Smooth muscle cell (in vitro differentiated cells): ENCODE results near the gene TNRC18. TPM values are rescaled to one million over a fixed set of nuclear protein-coding genes. Genes with fewer than 3 reads are reported as not detected.

Experiments
- DNase-seq: peaks from one replicate; lab custom pipeline; 2025; ENCODE audit not compliant: unreplicated experiment; lab: John Stamatoyannopoulos, UW
- H2AFZ ChIP-seq: fragments of 200-600 bp; sonication (generic); 2 replicates; pipeline ENCODE4 v1.6.0; 2016; ENCODE audit warnings: antibody characterized with exemption, low read depth, mild to moderate bottlenecking
- H3F3A ChIP-seq: fragments of 200-600 bp; sonication (generic); 2 replicates; pipeline ENCODE4 v1.6.0; 2017; ENCODE audit warnings: antibody characterized with exemption, low read depth
- H3K27ac ChIP-seq: fragments of 200-600 bp; sonication (generic); 2 replicates; pipeline ENCODE4 v1.5.1; 2016; ENCODE audit warnings: low read depth, mild to moderate bottlenecking
- H3K27me3 ChIP-seq: fragments of 200-600 bp; sonication (generic); 2 replicates; pipeline ENCODE4 v1.6.1; 2016; ENCODE audit warnings: low read depth, mild to moderate bottlenecking
- H3K36me3 ChIP-seq: fragments of 200-600 bp; sonication (generic); 2 replicates; pipeline ENCODE4 v1.5.1; 2016; ENCODE audit warnings: low read depth
- H3K4me1 ChIP-seq: fragments of 200-600 bp; sonication (generic); 2 replicates; pipeline ENCODE4 v1.5.1; 2016; ENCODE audit warnings: low read depth
- H3K4me2 ChIP-seq: fragments of 200-600 bp; sonication (generic); 2 replicates; pipeline ENCODE4 v1.6.0; 2016; ENCODE audit warnings: mild to moderate bottlenecking
- H3K4me3 ChIP-seq: fragments of 200-600 bp; sonication (generic); 2 replicates; pipeline ENCODE4 v1.5.1; 2016; ENCODE audit warnings: mild to moderate bottlenecking
- H3K79me2 ChIP-seq: fragments of 200-600 bp; sonication (generic); 2 replicates; pipeline ENCODE4 v1.6.0; 2016; ENCODE audit warnings: low read depth, mild to moderate bottlenecking
- H3K9ac ChIP-seq: fragments of 200-600 bp; sonication (generic); 2 replicates; pipeline ENCODE4 v1.6.0; 2016; ENCODE audit warnings: low read depth
- H3K9me3 ChIP-seq: fragments of 200-600 bp; sonication (generic); replicated peaks from 2 replicates; pipeline ENCODE4 v1.5.1; 2016; ENCODE audit warnings: low read depth
- H4K20me1 ChIP-seq: fragments of 200-600 bp; sonication (generic); 2 replicates; pipeline ENCODE4 v1.6.0; 2016; ENCODE audit warnings: low read depth
- CTCF ChIP-seq: fragments of 200-600 bp; sonication (generic); IDR thresholded peaks from 2 replicates; pipeline ENCODE4 v1.5.1; 2017; ENCODE audit warnings: borderline replicate concordance, mild to moderate bottlenecking, antibody characterized with exemption; ENCODE audit not compliant: insufficient read depth, poor library complexity, severe bottlenecking
- WGBS: methylation state at CpG from one replicate; pipeline ENCODE4 v1.1.7; 2016; ENCODE audit warnings: low lambda C conversion rate; 5-methylcytosine and 5-hydroxymethylcytosine counted together
- polyA plus RNA-seq: library from polyadenylated mRNA; unstranded; fragments of >200 nt; fragmentation: Nextera tagmentation; extraction: Ambion mirVana; gene quantifications from 2 replicates; pipeline ENCODE4 v1.2.1, GENCODE V29; 2016
- total RNA-seq: library from RNA; depleted of rRNA; stranded (reverse); fragments of >200 nt; gene quantifications from 2 replicates; pipeline ENCODE4 v1.2.3, GENCODE V29; 2014

TNRC18 gene
- total and polyA plus RNA-seq, 2 experiments from 2014 or later, result 6.4 to 40.3 TPM

- TF ChIP-seq CTCF, result no peak
- Histone ChIP-seq H3K4me1 (peaks cover 5% of the 10 kb centered on the region), H3F3A (no peaks in the 10 kb centered on the region), H3K9ac (no peak overlapping the region), H3K4me3 (no peak overlapping the region), H4K20me1 (peaks cover 14% of the 10 kb centered on the region), H3K79me2 (no peaks in the 10 kb centered on the region), H2AFZ (no peak overlapping the region), H3K27me3 (no peaks in the 10 kb centered on the region), H3K9me3 (no peaks in the 10 kb centered on the region), H3K4me2 (no peak overlapping the region), H3K36me3 (no peaks in the 10 kb centered on the region), H3K27ac (no peak overlapping the region)
- WGBS, result 96% methylated on average over 4 of the region's 4 CpGs
- DNase-seq, result no peak
Measured at GRCh38 chr7:5457245-5457735, 33.7 kb upstream of the TNRC18 start.

- H3K36me3 ChIP-seq, result no peaks in the 10 kb centered on the region
- H3F3A ChIP-seq, result no peaks in the 10 kb centered on the region
- no peaks in the 10 kb centered on the region for H3K79me2 ChIP-seq
- peaks cover 5% of the 10 kb centered on the region for H3K4me1 ChIP-seq
- no peak for TF ChIP-seq CTCF
- H3K27me3 ChIP-seq, result no peaks in the 10 kb centered on the region
- no peak for DNase-seq
- no peak overlapping the region for H3K9ac ChIP-seq
- no peak overlapping the region for H3K4me3 ChIP-seq
- no peak overlapping the region for H3K27ac ChIP-seq
- peaks cover 16% of the 10 kb centered on the region for H4K20me1 ChIP-seq
- H2AFZ ChIP-seq, result no peak overlapping the region
- 98% methylated on average over 4 of the region's 4 CpGs for WGBS
- H3K9me3 ChIP-seq, result no peaks in the 10 kb centered on the region
- no peak overlapping the region for H3K4me2 ChIP-seq
Measured at GRCh38 chr7:5456409-5456808, 32.8 kb upstream of the TNRC18 start.

- H3K27ac ChIP-seq, result no peak overlapping the region
- 86% methylated on average over 21 of the region's 22 CpGs for WGBS
Measured at GRCh38 chr7:5455581-5456219, 32.1 kb upstream of the TNRC18 start.

More at GRCh38 chr7:5455581-5456219, 32.1 kb upstream of the TNRC18 start:
- Histone ChIP-seq H2AFZ (no peak overlapping the region), H3K4me3 (no peak overlapping the region), H3K4me1 (peaks cover 5% of the 10 kb centered on the region), H3K9me3 (no peaks in the 10 kb centered on the region), H3K27me3 (no peaks in the 10 kb centered on the region), H3K36me3 (no peaks in the 10 kb centered on the region), H4K20me1 (peaks cover 23% of the 10 kb centered on the region), H3K9ac (no peak overlapping the region), H3K4me2 (no peak overlapping the region), H3K79me2 (no peaks in the 10 kb centered on the region), H3F3A (no peaks in the 10 kb centered on the region)
- TF ChIP-seq CTCF, result no peak
- DNase-seq, result no peak
